ENCODE results near the gene GMEB2.

- TF ChIP-seq EZH2 (IDR thresholded peaks at IDR 0.05; ENCODE audit: low read length, missing control alignments) (no peak), CTCF (conservative IDR thresholded peaks at IDR 0.05 in 1 of 2, IDR thresholded peaks at IDR 0.05 in 1 of 2; ENCODE audit: low read depth in 1 of 2, low read length in 2 of 2) (no peak)
Measured at GRCh38 chr20:63667858-63668257, 41.0 kb upstream of the GMEB2 start.
